ENCODE data around the gene ALOX15B. TPM values are rescaled to one million over a fixed set of nuclear protein-coding genes. Genes with fewer than 3 reads are reported as not detected.

Gene ALOX15B
- total and polyA plus RNA-seq, 2 of the 13 experiments (the other 11 are each of a cell fraction or from before 2014, with no cell fraction given), result not detected

- no peaks in the 10 kb centered on the region for H3K9me3 ChIP-seq (ENCODE audit: low read length)
- H3K9ac ChIP-seq (ENCODE audit: insufficient read depth, low read depth, low read length), result no peak overlapping the region
- ChIA-PET POLR2A (no interaction called here), CTCF (ENCODE audit: low intra/inter-chr PET ratio, low total read pairs) (no interaction called here)
- FAIRE-seq (no peak), ATAC-seq (no peak), DNase-seq (ENCODE audit: low spot score) (no peak)
- H3K27ac ChIP-seq (ENCODE audit: extremely low read length, insufficient read depth, low read length), result no peak overlapping the region
- TF ChIP-seq, protein P1, sequence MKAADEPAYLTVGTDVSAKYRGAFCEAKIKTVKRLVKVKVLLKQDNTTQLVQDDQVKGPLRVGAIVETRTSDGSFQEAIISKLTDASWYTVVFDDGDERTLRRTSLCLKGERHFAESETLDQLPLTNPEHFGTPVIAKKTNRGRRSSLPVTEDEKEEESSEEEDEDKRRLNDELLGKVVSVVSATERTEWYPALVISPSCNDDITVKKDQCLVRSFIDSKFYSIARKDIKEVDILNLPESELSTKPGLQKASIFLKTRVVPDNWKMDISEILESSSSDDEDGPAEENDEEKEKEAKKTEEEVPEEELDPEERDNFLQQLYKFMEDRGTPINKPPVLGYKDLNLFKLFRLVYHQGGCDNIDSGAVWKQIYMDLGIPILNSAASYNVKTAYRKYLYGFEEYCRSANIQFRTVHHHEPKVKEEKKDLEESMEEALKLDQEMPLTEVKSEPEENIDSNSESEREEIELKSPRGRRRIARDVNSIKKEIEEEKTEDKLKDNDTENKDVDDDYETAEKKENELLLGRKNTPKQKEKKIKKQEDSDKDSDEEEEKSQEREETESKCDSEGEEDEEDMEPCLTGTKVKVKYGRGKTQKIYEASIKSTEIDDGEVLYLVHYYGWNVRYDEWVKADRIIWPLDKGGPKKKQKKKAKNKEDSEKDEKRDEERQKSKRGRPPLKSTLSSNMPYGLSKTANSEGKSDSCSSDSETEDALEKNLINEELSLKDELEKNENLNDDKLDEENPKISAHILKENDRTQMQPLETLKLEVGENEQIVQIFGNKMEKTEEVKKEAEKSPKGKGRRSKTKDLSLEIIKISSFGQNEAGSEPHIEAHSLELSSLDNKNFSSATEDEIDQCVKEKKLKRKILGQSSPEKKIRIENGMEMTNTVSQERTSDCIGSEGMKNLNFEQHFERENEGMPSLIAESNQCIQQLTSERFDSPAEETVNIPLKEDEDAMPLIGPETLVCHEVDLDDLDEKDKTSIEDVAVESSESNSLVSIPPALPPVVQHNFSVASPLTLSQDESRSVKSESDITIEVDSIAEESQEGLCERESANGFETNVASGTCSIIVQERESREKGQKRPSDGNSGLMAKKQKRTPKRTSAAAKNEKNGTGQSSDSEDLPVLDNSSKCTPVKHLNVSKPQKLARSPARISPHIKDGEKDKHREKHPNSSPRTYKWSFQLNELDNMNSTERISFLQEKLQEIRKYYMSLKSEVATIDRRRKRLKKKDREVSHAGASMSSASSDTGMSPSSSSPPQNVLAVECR (CRISPR knock-in tag; IDR thresholded peaks at IDR 0.05; ENCODE audit: borderline replicate concordance), result no peak
- TF ChIP-seq GATAD2A (CRISPR knock-in tag; IDR thresholded peaks at IDR 0.05) (no peak), TEAD3 (CRISPR knock-in tag; optimal IDR thresholded peaks at IDR 0.05; ENCODE audit: borderline replicate concordance) (no peak), FOXA3 (CRISPR knock-in tag; IDR thresholded peaks at IDR 0.05) (no peak), ZNF33B (CRISPR knock-in tag; IDR thresholded peaks at IDR 0.05) (no peak), ZNF431 (CRISPR knock-in tag; IDR thresholded peaks at IDR 0.05; ENCODE audit: borderline replicate concordance, low read depth) (no peak), NPAS2 (CRISPR knock-in tag; IDR thresholded peaks at IDR 0.05; ENCODE audit: borderline replicate concordance) (no peak), ZNF446 (CRISPR knock-in tag; IDR thresholded peaks at IDR 0.05) (no peak), CREB1 (IDR thresholded peaks at IDR 0.05) (peak; percentile 89), CREB1 (CRISPR knock-in tag; IDR thresholded peaks at IDR 0.05) (no peak), ELF3 (CRISPR knock-in tag; IDR thresholded peaks at IDR 0.05) (no peak), NCOA5 (CRISPR knock-in tag; IDR thresholded peaks at IDR 0.05) (no peak), ATF7 (IDR thresholded peaks at IDR 0.05) (peak; percentile 58), ATF7 (CRISPR knock-in tag; IDR thresholded peaks at IDR 0.05) (no peak), ZNF501 (CRISPR knock-in tag; IDR thresholded peaks at IDR 0.05) (no peak), TMF1 (CRISPR knock-in tag; IDR thresholded peaks at IDR 0.05; ENCODE audit: low read depth) (no peak), ZBTB21 (CRISPR knock-in tag; IDR thresholded peaks at IDR 0.05) (peak; percentile 50; the same call in 1 of the 2 replicates), NFYC (CRISPR knock-in tag; IDR thresholded peaks at IDR 0.05) (no peak)
- TF ChIP-seq, protein P2, sequence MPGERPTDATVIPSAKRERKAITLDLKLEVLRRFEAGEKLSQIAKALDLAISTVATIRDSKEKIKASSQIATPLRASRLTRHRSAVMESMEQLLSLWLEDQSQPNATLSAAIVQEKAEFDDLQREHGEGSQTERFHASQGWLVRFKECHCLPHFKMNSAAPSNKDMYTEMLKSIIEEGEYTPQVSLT (CRISPR knock-in tag; IDR thresholded peaks at IDR 0.05; ENCODE audit: borderline replicate concordance, low read depth), result no peak
- intact Hi-C loops (cut with micrococcal nuclease; ENCODE audit: unreplicated experiment) (no loop called here), in situ Hi-C loops (cut with HindIII; ENCODE audit: extremely low pct_ligation_motif_present, low pct_unique_long_range_greater_than_20kb) (no loop called here)
- H3K79me2 ChIP-seq (ENCODE audit: insufficient read depth, low read length), result no peaks in the 10 kb centered on the region
- H3K4me3 ChIP-seq (replicated peaks in 1 of 3; ENCODE audit: insufficient read depth in 1 of 3, low read depth in 2 of 3, low read length in 3 of 3), result no peak overlapping the region
- H3K36me3 ChIP-seq (replicated peaks in 1 of 2; ENCODE audit: control insufficient read depth in 1 of 2, insufficient read depth in 2 of 2, low read length in 2 of 2), result no peaks in the 10 kb centered on the region
- 88% methylated on average over 7 of the region's 7 CpGs for WGBS (ENCODE audit: low lambda C conversion rate)
- no peak overlapping the region for H2AFZ ChIP-seq (ENCODE audit: low read length)
- peaks cover 6% of the 10 kb centered on the region for H4K20me1 ChIP-seq (ENCODE audit: insufficient read depth, low read length)
- H3K4me2 ChIP-seq (ENCODE audit: low read depth, low read length), result no peak overlapping the region
- H3K4me1 ChIP-seq (ENCODE audit: insufficient read depth, low read length), result peaks cover 41% of the 10 kb centered on the region
- peaks cover 5 to 56% of the 10 kb centered on the region in 2 experiments; a peak in 4 of 5 replicates for H3K27me3 ChIP-seq (ENCODE audit: control insufficient read depth in 1 of 2, insufficient read depth in 2 of 2, low read length in 2 of 2)
- no TSS peak for BruUV-seq (replicated peaks)
Observed at GRCh38 chr17:8053600-8053999, 14.7 kb downstream of the ALOX15B start.
